Medulla oblongata (tissue), 1 donor: ENCODE data around the gene ASB3.
"Not testable (repeated sequence)": the region's sequence is repeated elsewhere in the genome, so short reads cannot be mapped to it uniquely, and the experiment has no call there.

Source experiments
- DNase-seq: peaks from one replicate; pipeline ENCODE4 v3.0.0-alpha.2; 2015; ENCODE audit errors: extremely low spot score

ASB3 gene

GRCh38 chr2:53786705-53787613 lies at the start of gene ASB3, which contains the start of gene ERLEC1:
TSS of gene ASB3 (minus strand) at chr2:53786953. CDS start at chr2:53765572, 21,381 bp downstream.
TSS of gene ERLEC1 (plus strand) at chr2:53787044. CDS start at chr2:53787211, 167 bp downstream.
- peak; percentile 90 for DNase-seq

GRCh38 chr2:53829980-53830290 lies 43.2 kb upstream of the ASB3 start:
- not testable (repeated sequence) for DNase-seq

GRCh38 chr2:53829273-53829979 lies 42.7 kb upstream of the ASB3 start:
- DNase-seq: no peak

GRCh38 chr2:53828331-53828730 lies 41.6 kb upstream of the ASB3 start:
- no peak for DNase-seq

- peak; percentile 56 for DNase-seq
Observed at GRCh38 chr2:53827398-53828175, 40.8 kb upstream of the ASB3 start.

- peak; percentile 78 for DNase-seq
Observed at GRCh38 chr2:53826587-53827397, 40.0 kb upstream of the ASB3 start.

- no peak for DNase-seq
Observed at GRCh38 chr2:53826030-53826410, 39.3 kb upstream of the ASB3 start.

- DNase-seq: not testable (repeated sequence)
Observed at GRCh38 chr2:53823639-53824038, 36.9 kb upstream of the ASB3 start.

- DNase-seq: no peak
Observed at GRCh38 chr2:53821810-53822209, 35.1 kb upstream of the ASB3 start.

- no peak for DNase-seq
Observed at GRCh38 chr2:53820711-53821110, 34.0 kb upstream of the ASB3 start.

GRCh38 chr2:53820048-53820447 lies 33.3 kb upstream of the ASB3 start:
- DNase-seq: no peak

- DNase-seq: no peak
Observed at GRCh38 chr2:53819634-53820033, 32.9 kb upstream of the ASB3 start.

- DNase-seq: no peak
Observed at GRCh38 chr2:53818854-53819435, 32.2 kb upstream of the ASB3 start.

- DNase-seq: no peak
Observed at GRCh38 chr2:53813151-53813550, 26.4 kb upstream of the ASB3 start.

- no peak for DNase-seq
Observed at GRCh38 chr2:53811601-53812000, 24.8 kb upstream of the ASB3 start.

- no peak for DNase-seq
Observed at GRCh38 chr2:53802617-53803151, 15.9 kb upstream of the ASB3 start.

GRCh38 chr2:53801547-53801946 lies 14.8 kb upstream of the ASB3 start:
- DNase-seq: no peak

GRCh38 chr2:53793821-53794220 lies 7.1 kb upstream of the ASB3 start:
- no peak for DNase-seq

- DNase-seq: no peak
Observed at GRCh38 chr2:53793261-53793660, 6.5 kb upstream of the ASB3 start.

- DNase-seq: no peak
Observed at GRCh38 chr2:53787614-53788289, 999 bp upstream of the ASB3 start.
